Stomach smooth muscle (tissue), 2 donors: ENCODE data around the gene SPDYE3.
"Not testable (repeated sequence)": the region's sequence is repeated elsewhere in the genome, so short reads cannot be mapped to it uniquely, and the experiment has no call there.

Experiments
- H3K27ac ChIP-seq: one replicate; pipeline ENCODE4 v1.7.0; 2013; ENCODE audit warnings: mild to moderate bottlenecking, low read length, inconsistent platforms
- H3K27me3 ChIP-seq, 2 donors: one replicate each; pipeline ENCODE4 v1.7.0; 2013; ENCODE audit warnings: low read length in 2 of 2; ENCODE audit not compliant: insufficient read depth in 2 of 2, control insufficient read depth in 1 of 2
- H3K36me3 ChIP-seq, 2 donors: one replicate each; pipeline ENCODE4 v1.7.0; 2013; ENCODE audit warnings: low read length in 2 of 2; ENCODE audit not compliant: control insufficient read depth in 2 of 2, insufficient read depth in 2 of 2
- H3K4me1 ChIP-seq: one replicate; pipeline ENCODE4 v1.7.0; 2013; ENCODE audit warnings: low read length; ENCODE audit not compliant: control insufficient read depth, insufficient read depth
- H3K4me3 ChIP-seq, 2 donors: one replicate each; pipeline ENCODE4 v1.7.0; 2013; ENCODE audit warnings: low read length in 2 of 2
- H3K9ac ChIP-seq, 2 donors: one replicate each; pipeline ENCODE4 v1.7.0; 2013; ENCODE audit warnings: low read length in 2 of 2, mild to moderate bottlenecking in 1 of 2
- H3K9me3 ChIP-seq, 2 donors: one replicate each; pipeline ENCODE4 v1.7.0; 2013; ENCODE audit warnings: low read length in 2 of 2; ENCODE audit not compliant: control insufficient read depth in 2 of 2
- donor health status: healthy.
- donor health status: Pancreatic carcinoma.

SPDYE3 gene

GRCh38 chr7:100352984-100353684 is 45.6 kb downstream of the SPDYE3 start:
- Histone ChIP-seq H3K4me3 (no peak overlapping the region), H3K27me3 (no peaks in the 10 kb centered on the region), H3K27ac (no peak overlapping the region), H3K9ac (no peak overlapping the region), H3K4me1 (no peaks in the 10 kb centered on the region), H3K9me3 (no peaks in the 10 kb centered on the region), H3K36me3 (peaks cover 50 to 64% of the 10 kb centered on the region in 2 donors)

DNA sequence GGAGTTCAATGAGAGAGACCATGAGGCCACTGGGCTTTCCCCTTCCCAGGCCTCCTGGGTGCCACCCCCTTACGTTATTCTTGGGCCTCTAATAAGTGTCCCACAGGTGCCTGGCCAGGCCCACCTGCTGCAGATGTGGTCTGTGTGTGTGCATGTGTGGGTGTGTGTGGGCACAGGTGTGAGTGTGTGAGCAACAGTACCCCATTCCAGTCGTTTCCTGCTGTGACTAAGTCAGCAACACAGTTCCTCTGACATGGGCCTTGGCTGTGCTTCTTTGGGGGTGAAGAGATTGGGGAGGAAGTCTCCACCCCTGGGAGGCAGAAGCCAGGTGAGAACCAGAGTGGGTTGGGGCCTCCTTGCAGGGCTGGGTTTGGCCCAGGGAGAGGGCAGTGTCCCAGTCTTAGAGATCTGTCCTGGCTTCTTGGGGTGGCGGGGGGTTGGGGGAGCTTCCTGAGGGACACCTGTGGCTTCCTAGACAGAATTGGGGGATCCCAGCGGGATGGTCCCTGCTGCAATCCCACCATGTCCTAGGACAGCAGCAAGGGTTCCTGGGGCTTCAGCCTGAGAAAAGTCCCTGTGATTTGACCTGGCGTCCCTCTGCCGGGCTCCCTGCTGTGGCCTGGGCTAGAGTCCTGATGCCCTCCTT is 46.3 kb downstream of the SPDYE3 start:
- H3K4me1 ChIP-seq, result no peaks in the 10 kb centered on the region
- no peak overlapping the region for H3K9ac ChIP-seq
- H3K36me3 ChIP-seq, result peaks cover 55 to 64% of the 10 kb centered on the region in 2 donors
- H3K9me3 ChIP-seq, result no peaks in the 10 kb centered on the region
- H3K4me3 ChIP-seq, result no peak overlapping the region
- no peak overlapping the region for H3K27ac ChIP-seq
- H3K27me3 ChIP-seq, result no peaks in the 10 kb centered on the region

- Histone ChIP-seq H3K9ac (no peak overlapping the region), H3K27ac (no peak overlapping the region), H3K4me1 (no peaks in the 10 kb centered on the region), H3K9me3 (no peaks in the 10 kb centered on the region), H3K36me3 (peaks cover 58 to 65% of the 10 kb centered on the region in 2 donors), H3K27me3 (no peaks in the 10 kb centered on the region), H3K4me3 (no peak overlapping the region)
Observed at GRCh38 chr7:100356416-100357068, 49.0 kb downstream of the SPDYE3 start.

DNA sequence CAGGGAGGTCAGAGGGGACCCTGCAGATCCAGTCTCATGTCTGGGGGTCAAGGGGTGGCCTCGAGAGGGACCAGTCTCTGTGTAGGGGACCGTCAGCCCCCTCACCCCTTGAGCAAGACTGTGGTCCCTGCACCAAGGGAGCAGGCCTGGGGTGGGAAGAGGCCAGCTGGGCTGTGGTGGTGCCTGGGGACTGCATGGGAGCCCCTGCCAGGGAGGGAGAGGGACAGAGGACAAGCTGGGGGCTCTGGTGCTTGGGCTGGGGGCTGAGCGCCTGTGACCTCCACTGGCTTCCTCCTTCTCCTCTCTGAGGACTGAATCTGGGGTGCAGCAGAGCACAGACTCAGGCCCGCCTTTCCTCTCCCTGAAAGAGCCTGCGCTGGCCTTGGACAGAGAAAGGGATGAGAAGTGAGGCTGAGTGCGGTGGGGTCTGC is 49.6 kb downstream of the SPDYE3 start:
- H3K9ac ChIP-seq, result no peak overlapping the region
- H3K9me3 ChIP-seq, result no peaks in the 10 kb centered on the region
- no peak overlapping the region for H3K27ac ChIP-seq
- H3K4me1 ChIP-seq, result no peaks in the 10 kb centered on the region
- H3K27me3 ChIP-seq, result no peaks in the 10 kb centered on the region
- H3K4me3 ChIP-seq, result no peak overlapping the region
- H3K36me3 ChIP-seq, result peaks cover 60 to 67% of the 10 kb centered on the region in 2 donors

GRCh38 chr7:100358027-100358856 is 50.7 kb downstream of the SPDYE3 start, which contains the start of gene PILRB:
TSS of gene PILRB (plus strand) at chr7:100358117. CDS start at chr7:100358303, 186 bp downstream.
- H3K27me3 ChIP-seq, result no peaks in the 10 kb centered on the region
- no peaks in the 10 kb centered on the region for H3K9me3 ChIP-seq
- no peak within 1 kb of the TSS for H3K27ac ChIP-seq
- peaks cover 62 to 71% of the 10 kb centered on the region in 2 donors for H3K36me3 ChIP-seq
- no peaks in the 10 kb centered on the region for H3K4me1 ChIP-seq
- H3K4me3 ChIP-seq, result no peak within 1 kb of the TSS
- no peak within 1 kb of the TSS for H3K9ac ChIP-seq

- H3K36me3 ChIP-seq, result peaks cover 58 to 67% of the 10 kb centered on the region in 2 donors
- H3K9ac ChIP-seq, result no peak overlapping the region
- H3K27ac ChIP-seq, result no peak overlapping the region
- no peak overlapping the region for H3K4me3 ChIP-seq
- H3K9me3 ChIP-seq, result no peaks in the 10 kb centered on the region
- no peaks in the 10 kb centered on the region for H3K27me3 ChIP-seq
- no peaks in the 10 kb centered on the region for H3K4me1 ChIP-seq
Observed at GRCh38 chr7:100358857-100359212, 51.3 kb downstream of the SPDYE3 start.

DNA sequence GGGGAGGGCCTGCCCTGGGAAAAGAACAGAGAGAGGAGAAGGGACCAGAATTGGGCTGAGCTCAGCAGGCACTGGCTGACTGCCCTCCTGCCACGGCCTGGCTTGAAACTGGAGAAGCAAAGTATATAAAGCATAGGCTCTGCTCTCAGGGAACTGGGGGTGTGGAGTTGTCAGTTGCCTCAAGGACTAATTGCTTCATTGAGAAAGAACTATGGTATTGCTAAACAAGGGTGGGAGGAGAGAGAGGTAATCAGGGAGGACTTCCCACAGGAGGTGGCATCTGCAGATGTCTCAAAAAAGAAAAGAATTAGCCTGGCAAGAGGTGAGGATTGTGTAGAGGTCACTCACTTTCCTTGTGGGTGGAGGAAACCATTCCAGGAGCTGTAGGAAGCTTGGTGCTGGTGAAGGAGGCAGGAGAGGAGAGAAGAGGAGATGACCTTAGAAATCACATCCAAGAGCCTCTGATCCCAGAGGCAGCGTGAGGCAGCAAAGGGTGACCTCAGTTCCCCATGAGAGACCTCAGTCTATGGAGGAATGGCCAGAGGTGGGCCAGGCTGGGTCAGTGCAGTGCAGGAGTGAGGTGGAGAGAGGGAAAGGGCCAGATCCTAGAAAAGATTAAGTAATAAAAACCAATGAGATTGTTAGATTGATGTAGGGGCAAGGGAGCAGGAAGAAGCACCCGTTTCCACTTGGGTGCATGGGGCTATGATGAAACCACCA is 52.8 kb downstream of the SPDYE3 start:
- Histone ChIP-seq H3K27ac (no peak overlapping the region), H3K36me3 (peaks cover 45 to 63% of the 10 kb centered on the region in 2 donors), H3K9ac (no peak overlapping the region)

GRCh38 chr7:100363098-100363497 is 55.6 kb downstream of the SPDYE3 start:
- Histone ChIP-seq H3K9ac (no peak overlapping the region), H3K4me3 (no peak overlapping the region), H3K36me3 (peaks cover 33 to 52% of the 10 kb centered on the region in 2 donors), H3K27ac (no peak overlapping the region), H3K9me3 (no peaks in the 10 kb centered on the region), H3K27me3 (no peaks in the 10 kb centered on the region), H3K4me1 (no peaks in the 10 kb centered on the region)

More for the DNA sequence above, 52.8 kb downstream of the SPDYE3 start:
- H3K9me3 ChIP-seq, result no peaks in the 10 kb centered on the region
- no peaks in the 10 kb centered on the region for H3K27me3 ChIP-seq
- H3K4me3 ChIP-seq, result no peak overlapping the region
- H3K4me1 ChIP-seq, result no peaks in the 10 kb centered on the region

DNA sequence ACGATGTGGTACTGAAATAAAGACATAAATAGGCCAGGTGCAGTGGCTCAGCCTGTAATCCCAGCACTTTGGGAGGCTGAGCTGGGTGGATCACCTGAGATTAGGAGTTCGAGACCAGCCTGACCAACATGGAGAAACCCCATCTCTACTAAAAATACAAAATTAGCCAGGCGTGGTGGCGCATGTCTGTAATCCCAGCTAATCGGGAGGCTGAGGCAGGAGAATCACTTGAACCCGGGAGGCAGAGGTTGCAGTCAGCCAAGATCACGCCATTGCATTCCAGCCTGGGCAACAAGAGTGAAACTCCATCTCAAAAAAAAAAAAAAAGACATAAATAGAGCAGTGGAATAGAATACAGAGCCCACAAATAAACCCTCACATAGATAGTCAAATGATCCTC is 56.3 kb downstream of the SPDYE3 start:
- not testable (repeated sequence) for H3K27me3 ChIP-seq, H3K4me3 ChIP-seq, H3K9ac ChIP-seq, H3K27ac ChIP-seq, H3K4me1 ChIP-seq, H3K9me3 ChIP-seq
- H3K36me3 ChIP-seq, result peaks cover 30 to 47% of the 10 kb centered on the region in 2 donors

- H3K36me3 ChIP-seq, result peaks cover 24 to 40% of the 10 kb centered on the region in 2 donors
- no peak overlapping the region for H3K9ac ChIP-seq
- H3K9me3 ChIP-seq, result no peaks in the 10 kb centered on the region
- H3K27ac ChIP-seq, result no peak overlapping the region
- H3K4me3 ChIP-seq, result no peak overlapping the region
- H3K27me3 ChIP-seq, result no peaks in the 10 kb centered on the region
- no peaks in the 10 kb centered on the region for H3K4me1 ChIP-seq
Observed at GRCh38 chr7:100364480-100364879, 57.0 kb downstream of the SPDYE3 start.
